ENCODE data around the gene PRICKLE1.

The PRICKLE1 gene

DNA sequence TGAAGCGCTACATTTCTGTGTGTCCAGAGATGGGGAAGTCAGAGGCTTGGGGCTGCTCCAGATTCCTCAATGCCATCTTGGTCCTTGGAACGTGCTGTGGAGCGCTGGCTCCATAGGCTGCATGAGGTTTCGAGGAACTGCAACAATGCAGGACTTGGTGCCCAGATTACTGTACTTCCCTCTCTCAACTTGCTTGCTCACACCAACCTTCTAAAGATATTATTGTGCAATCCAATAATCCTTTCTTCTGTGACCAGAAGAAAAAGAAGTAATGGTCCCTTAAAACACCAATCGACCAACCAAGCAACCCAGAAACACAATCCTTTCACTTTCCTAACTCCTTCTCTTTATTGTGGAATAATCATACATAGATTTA is 3.7 kb downstream of the PRICKLE1 start:
- Histone ChIP-seq H3K27ac (ENCODE audit: low read depth, low read length, poor library complexity, severe bottlenecking) (no peak overlapping the region), H3K79me2 (ENCODE audit: insufficient read depth, low read length) (no peaks in the 10 kb centered on the region), H2AFZ (ENCODE audit: low read length) (no peak overlapping the region), H3K36me3 (ENCODE audit: insufficient read depth, low read length) (no peaks in the 10 kb centered on the region), H3K9ac (ENCODE audit: low read length) (no peak overlapping the region), H3F3A (ENCODE audit: insufficient read depth, low read length) (no peaks in the 10 kb centered on the region), H3K4me1 (ENCODE audit: insufficient read depth, low read length, severe bottlenecking) (peaks cover 11% of the 10 kb centered on the region), H3K4me3 (ENCODE audit: low read depth, low read length, poor library complexity, severe bottlenecking) (no peak overlapping the region), H4K20me1 (ENCODE audit: insufficient read depth, low read length) (no peaks in the 10 kb centered on the region), H3K9me2 (ENCODE audit: low read depth, low read length) (no peaks in the 10 kb centered on the region), H3K4me2 (ENCODE audit: low read length) (no peak overlapping the region), H3K27me3 (ENCODE audit: insufficient read depth, low read length) (no peaks in the 10 kb centered on the region), H3K9me3 (ENCODE audit: low read length) (no peaks in the 10 kb centered on the region)
- TF ChIP-seq, protein P1, sequence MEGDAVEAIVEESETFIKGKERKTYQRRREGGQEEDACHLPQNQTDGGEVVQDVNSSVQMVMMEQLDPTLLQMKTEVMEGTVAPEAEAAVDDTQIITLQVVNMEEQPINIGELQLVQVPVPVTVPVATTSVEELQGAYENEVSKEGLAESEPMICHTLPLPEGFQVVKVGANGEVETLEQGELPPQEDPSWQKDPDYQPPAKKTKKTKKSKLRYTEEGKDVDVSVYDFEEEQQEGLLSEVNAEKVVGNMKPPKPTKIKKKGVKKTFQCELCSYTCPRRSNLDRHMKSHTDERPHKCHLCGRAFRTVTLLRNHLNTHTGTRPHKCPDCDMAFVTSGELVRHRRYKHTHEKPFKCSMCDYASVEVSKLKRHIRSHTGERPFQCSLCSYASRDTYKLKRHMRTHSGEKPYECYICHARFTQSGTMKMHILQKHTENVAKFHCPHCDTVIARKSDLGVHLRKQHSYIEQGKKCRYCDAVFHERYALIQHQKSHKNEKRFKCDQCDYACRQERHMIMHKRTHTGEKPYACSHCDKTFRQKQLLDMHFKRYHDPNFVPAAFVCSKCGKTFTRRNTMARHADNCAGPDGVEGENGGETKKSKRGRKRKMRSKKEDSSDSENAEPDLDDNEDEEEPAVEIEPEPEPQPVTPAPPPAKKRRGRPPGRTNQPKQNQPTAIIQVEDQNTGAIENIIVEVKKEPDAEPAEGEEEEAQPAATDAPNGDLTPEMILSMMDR (IDR thresholded peaks at IDR 0.05; ENCODE audit: low read length) = no peak
- TF ChIP-seq EZH2 (IDR thresholded peaks at IDR 0.05; ENCODE audit: borderline replicate concordance, low read length) = no peak

DNA sequence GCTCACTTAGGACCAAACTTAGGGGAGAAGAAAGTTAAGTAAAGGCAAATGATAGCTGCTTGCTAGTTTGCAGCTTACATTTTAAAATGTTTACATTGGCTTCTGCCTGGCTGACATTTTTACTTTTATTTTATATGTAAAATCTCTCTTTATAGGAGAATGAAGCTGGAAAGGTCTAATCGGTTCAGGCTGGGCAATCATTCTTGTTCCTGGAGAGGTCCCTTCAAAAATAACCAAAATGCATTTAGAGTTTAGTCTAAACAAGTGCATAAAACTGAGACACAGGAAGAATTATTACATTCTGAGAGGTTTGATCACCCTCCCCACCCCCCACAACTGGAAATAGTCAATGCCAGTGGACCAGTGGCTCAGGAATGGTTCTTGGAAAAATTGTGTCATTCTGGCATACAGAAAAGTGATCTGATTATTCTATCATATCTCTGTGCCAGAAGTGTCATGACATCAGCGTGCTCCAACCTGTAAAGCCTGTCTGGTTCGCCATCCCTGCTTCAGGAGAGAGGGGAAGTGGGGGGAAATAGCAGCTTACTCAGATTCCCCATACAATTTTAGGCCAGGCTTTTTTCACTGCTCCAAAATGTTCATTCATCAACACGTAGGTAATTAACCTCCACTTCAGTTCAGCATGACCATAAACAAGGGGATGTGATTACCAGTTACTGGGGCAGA is 4.2 kb downstream of the PRICKLE1 start:
- H4K20me1 ChIP-seq (ENCODE audit: insufficient read depth, low read length) = no peaks in the 10 kb centered on the region
- no peaks in the 10 kb centered on the region for H3K79me2 ChIP-seq (ENCODE audit: insufficient read depth, low read length)
- H3K9ac ChIP-seq (ENCODE audit: low read length) = no peak overlapping the region
- H3K27ac ChIP-seq (ENCODE audit: low read depth, low read length, poor library complexity, severe bottlenecking) = no peak overlapping the region
- peaks cover 11% of the 10 kb centered on the region for H3K4me1 ChIP-seq (ENCODE audit: insufficient read depth, low read length, severe bottlenecking)
- H3K4me2 ChIP-seq (ENCODE audit: low read length) = no peak overlapping the region
- no peaks in the 10 kb centered on the region for H3K36me3 ChIP-seq (ENCODE audit: insufficient read depth, low read length)
- no peak overlapping the region for H2AFZ ChIP-seq (ENCODE audit: low read length)
- TF ChIP-seq, protein P1 (IDR thresholded peaks at IDR 0.05; ENCODE audit: low read length) = no peak
- TF ChIP-seq EZH2 (IDR thresholded peaks at IDR 0.05; ENCODE audit: borderline replicate concordance, low read length) = no peak
- H3K27me3 ChIP-seq (ENCODE audit: insufficient read depth, low read length) = no peaks in the 10 kb centered on the region
- no peaks in the 10 kb centered on the region for H3K9me2 ChIP-seq (ENCODE audit: low read depth, low read length)
- no peaks in the 10 kb centered on the region for H3K9me3 ChIP-seq (ENCODE audit: low read length)
- no peaks in the 10 kb centered on the region for H3F3A ChIP-seq (ENCODE audit: insufficient read depth, low read length)
- no peak overlapping the region for H3K4me3 ChIP-seq (ENCODE audit: low read depth, low read length, poor library complexity, severe bottlenecking)

DNA sequence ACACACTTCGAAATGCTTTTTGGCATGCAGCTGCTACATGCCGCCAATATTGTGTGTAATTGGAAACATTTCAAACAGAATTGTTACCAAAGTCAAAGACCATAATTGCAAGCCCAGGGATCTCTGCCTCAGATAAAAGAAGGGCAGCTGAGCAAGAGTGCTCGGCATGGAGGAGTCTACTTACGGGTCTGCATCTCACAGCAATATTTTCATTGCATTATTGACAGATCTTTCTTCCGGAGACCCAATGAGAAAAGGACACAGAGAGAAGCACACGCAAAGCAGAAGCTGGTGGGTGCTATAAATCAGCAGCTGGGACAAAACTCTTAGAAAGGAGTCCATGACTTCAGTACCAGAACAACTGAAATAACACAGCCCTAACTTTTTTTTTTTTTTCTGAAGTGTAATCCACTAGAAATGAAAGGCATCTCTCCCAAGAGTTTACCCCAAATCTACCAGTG is 4.9 kb downstream of the PRICKLE1 start:
- Histone ChIP-seq H3K4me1 (ENCODE audit: insufficient read depth, low read length, severe bottlenecking) (peaks cover 6% of the 10 kb centered on the region), H3F3A (ENCODE audit: insufficient read depth, low read length) (no peaks in the 10 kb centered on the region), H2AFZ (ENCODE audit: low read length) (no peak overlapping the region), H4K20me1 (ENCODE audit: insufficient read depth, low read length) (no peaks in the 10 kb centered on the region), H3K9me3 (ENCODE audit: low read length) (no peaks in the 10 kb centered on the region), H3K79me2 (ENCODE audit: insufficient read depth, low read length) (no peaks in the 10 kb centered on the region), H3K4me3 (ENCODE audit: low read depth, low read length, poor library complexity, severe bottlenecking) (no peak overlapping the region), H3K27ac (ENCODE audit: low read depth, low read length, poor library complexity, severe bottlenecking) (no peak overlapping the region), H3K27me3 (ENCODE audit: insufficient read depth, low read length) (no peaks in the 10 kb centered on the region), H3K9me2 (ENCODE audit: low read depth, low read length) (no peaks in the 10 kb centered on the region), H3K36me3 (ENCODE audit: insufficient read depth, low read length) (no peaks in the 10 kb centered on the region), H3K9ac (ENCODE audit: low read length) (no peak overlapping the region), H3K4me2 (ENCODE audit: low read length) (no peak overlapping the region)
- no peak for TF ChIP-seq EZH2 (IDR thresholded peaks at IDR 0.05; ENCODE audit: borderline replicate concordance, low read length)
- TF ChIP-seq, protein P1 (IDR thresholded peaks at IDR 0.05; ENCODE audit: low read length) = no peak

Data from OCI-LY1 (cell line).